Activated effector memory CD4-positive, alpha-beta T cell treated with Interleukin-2 at 50 U/mL for 16 hours (primary cell): ENCODE results near the gene SOCS7.
A peak's percentile ranks its signal among the peaks of the same experiment; 100 is the strongest.

Experiments used
- DNase-seq: peaks from one replicate; pipeline ENCODE4 v3.0.0-alpha.2; 2020

Gene SOCS7

GRCh38 chr17:38351412-38352222, at the start of gene SOCS7:
Gene SOCS7, plus strand, starts transcription at chr17:38351844. Its CDS starts 209 bp downstream, at chr17:38352053.
- peak; percentile 86 for DNase-seq

- no peak for DNase-seq
Measured at GRCh38 chr17:38315497-38315896, 36.1 kb upstream of the SOCS7 start.

GRCh38 chr17:38317081-38317480, 34.6 kb upstream of the SOCS7 start:
- no peak for DNase-seq

GRCh38 chr17:38320482-38320881, 31.2 kb upstream of the SOCS7 start:
- DNase-seq, result no peak

- DNase-seq, result peak; percentile 49
Measured at GRCh38 chr17:38322156-38322779, 29.4 kb upstream of the SOCS7 start.

- no peak for DNase-seq
Measured at GRCh38 chr17:38322897-38323296, 28.7 kb upstream of the SOCS7 start.

- DNase-seq, result no peak
Measured at GRCh38 chr17:38324141-38324697, 27.4 kb upstream of the SOCS7 start.

- DNase-seq, result no peak
Measured at GRCh38 chr17:38324772-38325171, 26.9 kb upstream of the SOCS7 start.

GRCh38 chr17:38325221-38325851, 26.3 kb upstream of the SOCS7 start:
- no peak for DNase-seq

- no peak for DNase-seq
Measured at GRCh38 chr17:38326996-38327792, 24.4 kb upstream of the SOCS7 start.

GRCh38 chr17:38327936-38328335, 23.7 kb upstream of the SOCS7 start:
- no peak for DNase-seq

GRCh38 chr17:38328620-38329019, 23.0 kb upstream of the SOCS7 start:
- DNase-seq, result no peak

GRCh38 chr17:38329284-38329683, 22.4 kb upstream of the SOCS7 start:
- no peak for DNase-seq

GRCh38 chr17:38329808-38330730, 21.6 kb upstream of the SOCS7 start:
- DNase-seq, result no peak

- DNase-seq, result no peak
Measured at GRCh38 chr17:38330941-38331411, 20.7 kb upstream of the SOCS7 start.

- no peak for DNase-seq
Measured at GRCh38 chr17:38332735-38333134, 18.9 kb upstream of the SOCS7 start.

GRCh38 chr17:38333635-38334295, 17.9 kb upstream of the SOCS7 start:
- no peak for DNase-seq

- DNase-seq, result no peak
Measured at GRCh38 chr17:38334480-38335364, 16.9 kb upstream of the SOCS7 start.

GRCh38 chr17:38336838-38337237, 14.8 kb upstream of the SOCS7 start:
- DNase-seq, result no peak

GRCh38 chr17:38338053-38338452, 13.6 kb upstream of the SOCS7 start:
- DNase-seq, result no peak
